Adrenal gland (tissue), 12 donors: ENCODE data around the gene RCOR1. TPM values are rescaled to one million over a fixed set of nuclear protein-coding genes. Genes with fewer than 3 reads are reported as not detected.

Experiments used
- DNase-seq, 7 donors: peaks; one replicate each; pipeline ENCODE4 v3.0.0-alpha.2; 2019 to 2020
- H3K27ac ChIP-seq, 5 donors: fragments of 200-600 bp; sonication (generic) in 4 of 5; 1 replicate in 3 of 5; 2 replicates in 2 of 5; pipeline versions ENCODE4 v1.5.1 to v1.8.0; 2016 to 2020; ENCODE audit warnings: mild to moderate bottlenecking in 1 of 5
- H3K27me3 ChIP-seq: fragments of 200-600 bp; 2 replicates; pipeline ENCODE4 v1.8.0; 2021
- H3K36me3 ChIP-seq, 2 donors: fragments of 200-600 bp; replicated peaks in 1 of 2; 1 replicate in 1 of 2; 2 replicates in 1 of 2; pipeline versions ENCODE4 v1.5.1 to v1.8.0; 2018 to 2022
- H3K4me1 ChIP-seq, 2 donors: fragments of 200-600 bp; replicated peaks in 1 of 2; 1 replicate in 1 of 2; 2 replicates in 1 of 2; pipeline versions ENCODE4 v1.5.1 to v1.8.0; 2018 to 2021
- H3K4me3 ChIP-seq, 4 donors: fragments of 200-600 bp; sonication (generic) in 3 of 4; one replicate each; pipeline ENCODE4 v1.5.1; 2016 to 2018
- H3K9me3 ChIP-seq, 3 donors: fragments of 200-600 bp; sonication (generic) in 1 of 3; replicated peaks in 1 of 3; 1 replicate in 2 of 3; 2 replicates in 1 of 3; pipeline versions ENCODE4 v1.5.1 to v1.8.0; 2016 to 2021
- CTCF ChIP-seq, 6 experiments: fragments of 450-650 bp in 4 of 6; fragments of 200-600 bp in 2 of 6; sonication (generic) in 1 of 6; IDR thresholded peaks; 1 replicate in 5 of 6; 2 replicates in 1 of 6; pipeline versions ENCODE4 v1.5.1 to v1.8.0; 2016 to 2021; ENCODE audit warnings: antibody characterized with exemption in 6 of 6, mild to moderate bottlenecking in 2 of 6, moderate library complexity in 1 of 6
- POLR2A ChIP-seq, 2 donors: fragments of 450-650 bp; IDR thresholded peaks; one replicate each; pipeline ENCODE4 v1.6.1; 2017; ENCODE audit warnings: antibody characterized with exemption in 2 of 2, mild to moderate bottlenecking in 2 of 2, moderate library complexity in 1 of 2
- WGBS, 4 donors: extraction: QIAGEN DNeasy Blood & Tissue Kit in 2 of 4; methylation state at CpG; one replicate each; pipeline versions ENCODE4 v1.1.5 to v1.1.7; 2013 to 2017; 5-methylcytosine and 5-hydroxymethylcytosine counted together
- intact Hi-C, 2 donors: fragments of 100-400 bp; cut with DNase I; formaldehyde crosslinking; loops; one replicate each; pipeline versions ENCODE4 v1.14.1 to v1.15.0; 2022 to 2023
- polyA plus RNA-seq, 3 donors: library from polyadenylated mRNA; stranded (reverse); fragments of 200-250 nt in 2 of 3; fragments of 350-450 nt in 1 of 3; fragmentation: Illumina TruSeq in 1 of 3; extraction: RNeasy Lipid Tissue Mini Kit (QIAGEN cat#74804) in 1 of 3; gene quantifications; one replicate each; pipeline ENCODE4 v1.2.3, GENCODE V29; 2013 to 2014
- total RNA-seq, 9 donors: library from RNA; depleted of rRNA in 4 of 9; stranded (reverse); fragments of >200 nt in 4 of 9; fragments of 120-200 nt in 1 of 9; fragmentation: NEBNext Ultra II Directional in 1 of 9; extraction: Animal tissue kit (Norgen Biotek cat#: 25700) in 1 of 9; gene quantifications; one replicate each; pipeline versions ENCODE4 v1.1.0 to v1.2.4, GENCODE V29; 2013 to 2023
- donor health status: healthy with polysubstance abuse.
- donor health status: Bipolar disorder and iron deficiency.
- donor health status: DM: yes; HTN: yes; CAD: no.
- donor health status: DM: no; HTN: no; CAD: no.
- donor health status: DM: no; HTN: no; CAD: no.
- donor health status: DM: yes; HTN: yes; CAD: no.

Gene RCOR1
- total and polyA plus RNA-seq, 12 donors, result 3.8 to 17.7 (median 11.3) TPM

DNA sequence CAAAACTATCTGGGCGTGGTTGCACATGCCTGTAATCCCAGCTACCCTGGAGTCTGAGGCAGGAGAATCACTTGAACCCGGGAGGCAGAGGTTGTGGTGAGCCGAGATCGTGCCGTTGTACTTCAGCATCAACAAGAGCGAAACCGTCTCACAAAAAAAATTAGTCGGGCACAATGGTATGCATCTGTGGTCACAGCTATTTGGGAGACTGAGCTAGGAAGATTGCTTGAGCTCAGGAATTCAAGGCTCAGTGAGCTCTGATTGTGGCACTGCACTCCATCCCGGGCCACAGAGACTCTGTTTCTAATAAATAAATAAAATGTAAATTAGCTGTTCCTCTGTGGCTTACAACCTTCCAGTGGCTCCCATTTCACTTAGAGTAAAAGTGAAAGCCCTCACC lies 28.0 kb downstream of the RCOR1 start:
- H3K36me3 ChIP-seq, result no peaks in the 10 kb centered on the region
- intact Hi-C loops, result no loop called here
- H3K4me1 ChIP-seq, result peaks cover 10 to 18% of the 10 kb centered on the region in 2 donors
- WGBS, 4 donors, result 90 to 96% (median 93%) methylated on average over 9 of the region's 9 CpGs
- H3K27ac ChIP-seq, result no peak overlapping the region
- H3K9me3 ChIP-seq, result no peaks in the 10 kb centered on the region
- TF ChIP-seq POLR2A (IDR thresholded peaks at IDR 0.05), result no peak
- no peak for TF ChIP-seq CTCF (IDR thresholded peaks at IDR 0.05)
- no peak overlapping the region for H3K4me3 ChIP-seq
- DNase-seq, result no peak
- no peaks in the 10 kb centered on the region for H3K27me3 ChIP-seq

DNA sequence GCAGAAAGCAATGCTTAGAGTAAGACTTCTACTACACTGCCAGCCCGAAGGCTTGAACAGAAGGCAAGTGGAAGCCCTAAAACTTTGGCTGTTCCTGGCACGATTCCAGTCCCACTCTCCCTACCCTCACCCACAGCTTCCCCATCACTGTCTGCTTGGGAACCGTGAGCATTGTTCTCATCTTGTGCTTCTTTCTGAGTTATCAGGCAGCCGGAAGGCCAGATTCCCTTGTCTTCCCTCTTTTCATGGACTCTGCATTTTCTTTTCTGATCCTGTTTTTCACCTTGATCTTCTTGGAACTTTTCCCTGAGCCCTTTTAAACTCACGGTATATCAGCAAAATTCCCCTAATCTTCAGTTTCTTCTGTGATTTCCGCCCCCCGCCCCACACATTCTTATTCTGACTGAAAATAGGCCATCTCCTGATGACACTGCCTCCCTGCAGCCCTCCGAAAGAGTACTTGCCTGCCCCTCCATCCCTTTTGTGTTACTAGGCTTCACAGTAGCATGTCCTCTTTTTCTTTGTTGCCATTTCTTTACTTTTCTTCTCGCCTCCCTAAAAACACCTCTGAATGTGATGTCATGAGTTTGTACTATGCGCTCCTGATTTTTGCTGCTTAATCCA lies 29.9 kb downstream of the RCOR1 start:
- TF ChIP-seq CTCF (IDR thresholded peaks at IDR 0.05), result no peak
- Histone ChIP-seq H3K4me1 (peaks cover 7 to 10% of the 10 kb centered on the region in 2 donors), H3K9me3 (no peaks in the 10 kb centered on the region), H3K36me3 (no peaks in the 10 kb centered on the region), H3K4me3 (no peak overlapping the region), H3K27me3 (no peaks in the 10 kb centered on the region), H3K27ac (no peak overlapping the region)
- intact Hi-C loops, result no loop called here
- DNase-seq, result peak in 5 of 7 donors; percentile 20 to 41 (median 26)
- WGBS, 4 donors, result 54 to 60% (median 58%) methylated on average over 10 of the region's 10 CpGs

GRCh38 chr14:102624666-102625065 lies 32.2 kb downstream of the RCOR1 start:
- H3K4me3 ChIP-seq, result no peak overlapping the region
- DNase-seq, result no peak
- intact Hi-C loops, result no loop called here
- H3K9me3 ChIP-seq, result no peaks in the 10 kb centered on the region
- 89 to 97% (median 95%) methylated on average over 2 to 3 of the region's 3 CpGs for WGBS, 4 donors
- no peak for TF ChIP-seq POLR2A (IDR thresholded peaks at IDR 0.05)
- no peak for TF ChIP-seq CTCF (IDR thresholded peaks at IDR 0.05)
- no peaks in the 10 kb centered on the region for H3K27me3 ChIP-seq
- H3K4me1 ChIP-seq, result peaks cover 7 to 10% of the 10 kb centered on the region in 2 donors
- no peak overlapping the region for H3K27ac ChIP-seq
- no peaks in the 10 kb centered on the region for H3K36me3 ChIP-seq

- TF ChIP-seq POLR2A (IDR thresholded peaks at IDR 0.05) (no peak), CTCF (IDR thresholded peaks at IDR 0.05) (no peak)
- intact Hi-C loops, result no loop called here
- Histone ChIP-seq H3K36me3 (no peaks in the 10 kb centered on the region), H3K4me3 (no peak overlapping the region), H3K27me3 (no peaks in the 10 kb centered on the region), H3K9me3 (no peaks in the 10 kb centered on the region), H3K27ac (no peak overlapping the region), H3K4me1 (peaks cover 7 to 10% of the 10 kb centered on the region in 2 donors)
- no peak for DNase-seq
- 93 to 94% (median 93%) methylated on average over 6 of the region's 6 CpGs for WGBS, 4 donors
Observed at GRCh38 chr14:102625564-102626296, 33.3 kb downstream of the RCOR1 start.
